Activated CD8-positive, alpha-beta memory T cell treated with anti-CD3 and anti-CD28 coated beads, Interleukin-2, amount 50 U/mL, for 4 hours (primary cell): Measurements from ENCODE around the gene ZNF740.
A peak's percentile ranks its signal among the peaks of the same experiment; 100 is the strongest.

Experiments
- DNase-seq: peaks from one replicate; pipeline ENCODE4 v3.0.0-alpha.2; 2020

ZNF740 gene

DNA sequence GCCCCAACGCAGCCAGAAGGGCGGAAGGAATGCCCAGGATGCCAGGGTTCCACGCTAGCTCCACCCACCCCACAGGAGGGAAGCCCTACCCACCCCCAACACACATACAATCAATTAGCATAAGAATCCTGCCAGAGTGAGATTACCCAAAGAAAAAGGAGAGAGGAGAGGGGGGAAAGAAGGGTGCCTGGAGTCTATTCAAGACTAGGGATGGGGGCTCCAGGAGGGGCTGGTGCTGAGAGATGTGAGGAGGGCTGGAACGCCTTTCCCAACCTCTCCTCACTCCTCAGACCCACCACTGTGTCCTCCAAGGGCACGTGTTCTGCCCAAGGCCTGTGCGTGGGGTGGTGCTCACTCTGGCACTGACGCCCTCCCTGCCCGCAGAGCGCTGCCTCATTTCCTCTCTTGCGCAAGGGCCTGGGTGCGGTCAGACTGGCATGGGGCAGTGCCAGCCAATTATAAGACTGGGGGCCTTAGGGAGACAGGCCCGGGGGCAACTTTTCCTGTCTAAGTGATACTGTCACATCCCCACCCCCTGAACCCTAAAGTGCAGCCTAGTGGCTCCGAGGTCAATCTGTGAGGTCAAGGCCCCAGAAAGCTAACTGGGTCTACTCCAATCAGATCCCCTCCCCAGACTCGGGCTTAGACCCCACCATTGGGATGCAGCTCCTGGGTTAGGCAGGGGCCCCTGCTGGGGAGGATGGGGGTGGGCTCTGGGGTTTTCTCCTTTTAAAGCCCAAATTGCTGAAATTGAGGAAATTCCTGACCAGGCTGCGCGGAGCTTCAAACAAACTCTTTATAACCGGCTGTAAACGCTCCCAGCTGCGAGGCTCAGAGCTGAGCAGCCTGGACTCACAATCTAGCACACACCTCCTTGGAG lies 36.8 kb downstream of the ZNF740 start:
- peak; percentile 64 for DNase-seq

DNA sequence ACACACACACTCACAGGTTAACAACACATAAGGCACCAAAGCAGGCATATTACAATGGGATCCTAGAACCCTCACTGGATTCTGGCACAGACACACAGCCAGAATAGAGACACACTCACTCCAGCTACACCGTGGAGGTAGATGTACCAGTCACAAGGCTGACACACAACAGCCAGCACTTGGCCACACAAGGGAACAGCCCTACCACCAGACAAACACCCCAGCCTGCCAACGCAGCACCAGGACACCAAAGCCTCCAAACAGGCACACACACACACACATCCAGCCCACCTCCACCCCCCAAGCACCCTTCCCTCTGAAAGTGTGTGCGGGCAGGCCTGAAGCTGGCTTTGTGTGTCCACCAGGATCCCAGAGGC lies 37.4 kb downstream of the ZNF740 start:
- DNase-seq: no peak

DNA sequence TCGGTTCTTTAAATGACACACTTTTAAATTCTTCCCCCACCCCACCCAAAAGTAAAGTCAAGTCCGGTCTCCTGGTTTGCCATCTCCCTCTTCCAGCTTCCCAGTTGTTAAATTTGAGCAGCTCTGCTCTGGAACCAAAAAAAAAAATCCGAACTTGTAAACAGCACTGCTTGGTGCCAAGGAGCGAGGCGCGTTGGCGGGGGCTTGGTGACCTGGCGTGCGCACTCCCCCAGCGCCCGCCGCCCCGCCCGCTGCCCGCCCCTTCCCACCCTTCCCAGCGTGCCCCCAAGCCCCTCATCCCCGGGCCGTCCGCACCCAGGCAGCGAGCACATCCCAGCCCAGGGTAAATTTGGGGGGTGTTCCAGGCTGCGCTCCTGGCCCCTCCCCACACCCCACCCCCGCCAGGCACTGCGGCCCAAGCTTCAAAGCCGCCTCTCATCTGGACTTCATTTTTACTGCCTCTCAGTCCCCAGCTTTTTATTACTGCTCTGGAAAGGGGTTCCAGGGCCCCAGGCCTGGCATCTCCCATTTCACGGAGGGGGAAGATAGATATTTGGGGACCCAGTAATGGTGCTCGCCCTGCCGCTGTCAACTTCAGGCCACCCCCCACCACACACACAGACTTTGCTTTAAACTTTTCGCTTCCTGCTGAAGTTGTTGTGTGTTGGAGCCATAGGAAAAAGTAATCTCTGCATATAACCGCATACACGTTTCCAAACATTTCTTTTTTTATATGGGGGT lies 38.2 kb downstream of the ZNF740 start:
- no peak for DNase-seq

DNA sequence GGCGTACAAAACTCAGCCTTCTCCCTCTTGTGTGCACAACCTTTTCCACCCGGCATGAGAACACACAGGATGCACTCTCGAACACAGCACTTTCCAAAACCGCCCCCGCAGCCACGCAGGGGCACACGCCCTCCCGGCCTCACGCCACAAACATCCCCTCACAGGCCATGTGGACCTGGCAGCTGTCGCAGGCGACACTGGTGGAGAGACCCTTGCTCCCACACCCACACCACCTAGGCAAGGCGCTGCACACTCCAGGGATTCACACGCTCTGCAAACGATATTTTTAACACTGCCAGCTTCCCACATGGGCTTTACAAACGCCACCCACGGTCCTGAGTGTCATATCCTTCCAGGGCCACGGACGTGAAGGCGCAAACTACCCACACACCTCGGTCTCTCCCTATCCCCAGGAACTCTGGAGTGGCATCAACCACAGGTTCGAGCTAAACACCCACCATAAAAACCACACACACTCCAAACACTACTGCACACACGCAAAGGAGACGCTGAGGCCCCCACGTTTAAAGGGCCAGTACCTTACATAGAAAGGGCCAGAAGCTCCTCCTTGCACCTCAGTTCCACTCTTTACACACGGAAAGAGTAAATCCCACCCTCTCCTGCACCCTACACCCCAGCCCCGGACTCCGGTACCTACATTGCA lies 38.9 kb downstream of the ZNF740 start:
- DNase-seq: peak; percentile 64

DNA sequence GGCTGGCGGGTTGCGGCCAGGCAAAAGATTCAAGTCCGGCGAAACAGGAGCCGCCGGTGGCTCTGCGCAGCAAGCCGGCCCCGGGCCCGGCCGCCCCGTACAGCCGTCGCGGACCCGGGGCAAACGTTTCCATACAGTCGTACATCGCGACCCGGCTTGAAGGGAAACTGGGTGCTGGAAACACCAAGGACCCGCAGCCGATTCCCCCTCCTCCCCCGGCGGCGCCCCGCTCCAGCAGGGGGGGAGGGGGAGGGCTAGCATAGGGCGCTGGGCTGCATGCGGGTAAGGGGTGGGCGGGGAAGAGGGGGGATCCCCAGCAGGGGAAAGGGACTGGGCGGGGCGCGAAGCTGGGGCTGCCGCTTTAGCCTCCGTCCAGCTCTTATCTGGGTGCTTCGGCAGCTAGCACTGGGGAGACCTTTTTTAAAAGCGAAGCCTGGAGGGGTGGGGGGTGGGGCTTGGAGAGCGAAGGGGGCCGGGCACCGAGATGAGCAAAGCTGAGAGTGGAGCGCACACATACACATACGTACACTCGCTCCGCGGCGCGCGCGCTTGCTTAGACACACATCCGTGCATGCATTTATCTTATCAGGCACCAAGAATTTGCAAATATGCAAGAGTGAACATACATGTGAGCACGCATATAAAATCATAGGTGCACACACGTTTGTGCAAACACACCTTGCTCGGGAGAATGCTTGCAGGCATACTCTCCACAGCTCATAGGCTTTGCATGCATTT lies 39.6 kb downstream of the ZNF740 start:
- peak; percentile 72 for DNase-seq

DNA sequence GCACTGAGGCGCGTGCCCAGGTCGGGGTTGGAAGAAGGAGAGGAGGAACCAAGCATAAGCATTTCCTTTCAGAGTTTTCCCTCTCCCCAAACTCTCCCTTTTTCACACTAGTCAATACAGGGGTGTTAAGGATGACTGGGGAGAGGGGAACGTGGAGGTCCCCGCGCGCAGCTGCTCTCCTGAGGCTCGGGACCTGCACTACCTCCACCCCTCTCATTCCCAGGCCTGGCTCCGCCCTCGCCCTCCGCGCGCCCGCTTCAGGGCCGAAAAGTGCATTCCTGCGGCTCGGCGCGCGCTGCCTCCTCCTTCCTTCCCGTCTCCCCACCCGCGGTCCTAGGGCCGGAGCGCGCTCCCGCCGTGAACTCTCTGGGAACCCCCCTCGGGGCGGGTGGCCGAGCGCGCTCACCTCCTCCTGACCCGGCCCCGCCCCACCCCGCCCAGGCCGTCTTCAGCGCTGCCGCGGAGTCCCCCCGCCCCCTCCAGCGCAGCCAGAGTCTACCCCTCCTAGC lies 40.2 kb downstream of the ZNF740 start:
- peak; percentile 74 for DNase-seq

DNA sequence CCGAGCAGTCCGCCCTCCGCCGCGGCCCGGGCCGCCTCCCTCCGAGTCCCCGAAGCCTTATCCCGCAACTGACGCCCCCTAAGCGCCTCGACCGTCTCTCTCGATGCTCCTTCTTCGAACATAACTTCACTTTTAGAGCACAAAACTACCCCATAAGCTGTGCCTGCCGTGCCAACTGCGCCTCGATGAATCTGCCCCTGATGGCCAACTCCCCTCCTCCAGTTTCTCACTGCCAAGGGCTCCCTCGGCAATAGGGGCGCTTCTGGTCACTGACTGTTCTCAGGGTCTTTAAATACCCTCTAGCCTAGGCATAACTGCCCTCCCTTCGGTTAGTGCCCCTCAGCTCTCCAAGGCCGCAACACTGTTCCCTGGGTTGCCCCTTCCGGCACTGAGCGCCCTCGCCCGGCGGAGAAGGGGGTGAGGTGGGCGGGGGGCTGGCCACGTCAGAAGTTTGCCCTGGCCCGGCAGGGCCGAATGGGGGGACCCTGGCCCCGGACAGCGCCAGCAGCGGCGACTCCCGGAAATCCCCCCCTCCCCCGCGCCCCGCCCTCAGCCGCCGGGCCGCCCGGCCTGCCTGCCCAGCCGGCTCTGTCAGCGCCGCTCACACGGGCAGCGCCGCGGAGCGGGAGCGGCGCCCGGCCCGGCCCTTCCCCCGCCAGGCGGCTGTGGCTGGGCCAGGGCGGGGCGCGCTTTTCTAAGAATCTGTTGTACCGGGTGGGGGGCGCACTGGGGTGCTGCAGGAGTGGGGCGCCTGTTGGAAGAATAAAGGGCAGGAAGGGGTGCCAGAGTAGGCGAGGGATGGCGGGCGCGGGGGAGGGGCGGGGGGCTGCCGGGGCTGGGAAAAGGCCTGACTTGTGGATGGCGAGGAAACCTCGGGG lies 40.9 kb downstream of the ZNF740 start:
- DNase-seq: peak; percentile 43

DNA sequence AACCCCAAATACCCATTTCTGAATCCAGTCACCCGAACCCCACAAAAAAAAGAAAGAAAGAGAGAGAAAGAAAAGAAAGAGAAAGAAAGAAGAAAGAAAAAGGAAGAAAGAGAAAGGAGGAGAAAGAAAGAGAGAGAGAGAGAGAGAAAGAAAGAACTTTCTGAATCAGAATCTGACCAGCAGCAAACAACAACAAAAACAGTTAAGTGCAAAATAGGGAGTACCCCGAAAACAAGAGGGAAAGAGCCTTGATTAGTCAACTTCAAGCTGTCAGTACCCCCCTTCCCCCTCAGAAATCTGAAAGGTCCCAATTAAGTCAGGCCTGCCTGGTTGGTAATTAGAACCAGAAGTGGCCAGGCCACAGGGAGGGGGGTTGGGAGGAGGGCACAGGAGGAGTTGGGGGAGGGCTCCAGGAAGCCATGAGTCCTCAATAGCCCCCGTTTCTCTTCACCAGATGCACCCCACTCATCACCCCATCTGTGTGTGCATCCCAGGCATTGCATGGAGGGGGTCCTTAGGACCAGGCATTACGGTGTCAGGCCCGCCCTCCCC lies 41.7 kb downstream of the ZNF740 start:
- DNase-seq: no peak

DNA sequence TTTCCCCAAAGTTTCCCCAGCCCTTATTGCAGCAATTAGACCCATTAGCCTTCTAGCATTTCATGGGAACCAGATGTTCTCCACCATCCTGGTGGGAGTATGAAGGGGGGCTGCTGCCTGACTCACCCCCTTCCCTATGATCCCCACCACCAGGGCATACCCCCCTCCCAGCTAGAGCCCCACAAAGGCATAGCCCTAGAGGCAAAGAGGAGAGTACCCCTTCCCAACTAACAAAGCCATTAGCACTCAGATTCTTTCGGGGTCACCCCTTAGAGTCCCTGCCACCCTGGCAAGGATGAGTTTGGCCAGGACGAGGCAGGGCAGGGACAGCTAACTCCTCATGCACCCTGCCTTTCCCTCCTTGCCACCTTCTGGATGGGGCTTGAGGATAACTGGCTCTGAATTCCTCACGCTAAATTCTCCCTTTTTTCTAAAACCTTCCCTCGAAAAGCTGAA lies 42.3 kb downstream of the ZNF740 start:
- DNase-seq: no peak

DNA sequence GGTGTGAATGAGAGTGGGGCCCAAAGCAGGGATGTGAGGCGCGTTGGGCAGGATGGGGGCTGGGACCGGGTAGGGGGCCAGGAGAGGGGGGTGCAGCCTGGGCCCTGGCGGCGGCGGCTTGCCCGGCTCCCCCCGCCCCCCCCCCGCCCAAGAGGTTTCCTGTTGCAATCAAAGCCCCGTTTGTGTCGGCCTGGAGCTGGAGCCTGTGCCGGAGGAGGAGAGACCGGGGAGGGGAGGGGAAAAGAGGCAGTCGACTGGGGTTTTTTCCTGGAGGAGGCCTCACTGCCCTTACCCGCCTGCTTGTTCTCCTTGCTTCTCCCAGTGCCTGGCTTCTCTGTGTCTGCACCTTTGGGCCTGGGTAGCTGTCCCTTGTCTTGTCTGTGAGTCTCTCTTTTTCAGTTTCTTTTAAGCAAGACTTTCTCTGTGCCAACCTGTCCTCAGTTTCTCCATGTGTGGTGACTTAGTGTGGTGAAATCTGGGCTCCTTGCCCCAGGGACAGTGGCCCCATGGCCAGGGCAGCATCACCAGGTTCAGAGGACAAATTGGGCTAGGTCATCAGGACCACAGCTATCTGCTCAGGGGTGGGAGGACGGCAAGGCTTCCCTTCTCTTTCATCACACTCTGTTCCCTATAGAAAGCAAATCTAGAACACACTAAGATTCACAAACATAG lies 43.0 kb downstream of the ZNF740 start:
- no peak for DNase-seq

DNA sequence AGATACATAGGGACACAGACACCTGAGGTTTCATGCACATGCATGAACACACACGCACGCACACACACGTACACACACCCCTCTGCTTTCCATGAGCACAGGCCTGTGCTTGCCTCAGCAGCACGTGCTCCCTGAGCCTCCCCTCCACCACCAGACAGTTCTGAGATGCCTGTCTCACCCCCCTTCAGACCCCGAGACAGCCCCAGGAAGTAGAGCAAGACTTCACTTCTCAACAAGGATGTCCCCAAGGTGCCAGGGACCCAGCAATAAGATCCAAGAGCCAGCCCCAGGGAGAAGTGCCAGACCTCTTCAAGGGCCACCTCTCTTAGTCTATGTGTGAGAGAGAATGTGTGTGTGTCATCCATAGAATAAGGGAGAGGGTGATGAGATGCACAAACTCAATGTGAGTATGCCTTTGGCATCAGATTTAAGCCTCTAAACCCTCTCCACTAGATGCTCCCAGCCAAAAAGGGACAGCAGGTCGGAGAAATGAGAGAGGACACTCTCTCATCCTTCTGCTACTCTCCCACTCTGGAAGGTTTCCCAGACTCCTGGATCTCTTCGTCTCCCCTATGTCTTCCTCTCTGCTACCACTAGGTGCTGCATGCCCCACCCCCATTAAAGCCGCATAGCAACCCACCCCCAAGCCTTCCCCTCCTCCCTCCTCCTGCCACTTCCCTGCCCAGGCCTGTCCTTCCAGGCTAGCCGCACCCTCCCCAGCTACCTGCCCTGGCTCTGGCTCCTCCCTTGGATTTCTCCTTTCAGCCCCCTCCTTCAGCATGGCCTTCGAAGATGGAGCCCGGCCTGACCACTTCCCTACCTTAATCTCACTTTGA lies 43.8 kb downstream of the ZNF740 start:
- no peak for DNase-seq

DNA sequence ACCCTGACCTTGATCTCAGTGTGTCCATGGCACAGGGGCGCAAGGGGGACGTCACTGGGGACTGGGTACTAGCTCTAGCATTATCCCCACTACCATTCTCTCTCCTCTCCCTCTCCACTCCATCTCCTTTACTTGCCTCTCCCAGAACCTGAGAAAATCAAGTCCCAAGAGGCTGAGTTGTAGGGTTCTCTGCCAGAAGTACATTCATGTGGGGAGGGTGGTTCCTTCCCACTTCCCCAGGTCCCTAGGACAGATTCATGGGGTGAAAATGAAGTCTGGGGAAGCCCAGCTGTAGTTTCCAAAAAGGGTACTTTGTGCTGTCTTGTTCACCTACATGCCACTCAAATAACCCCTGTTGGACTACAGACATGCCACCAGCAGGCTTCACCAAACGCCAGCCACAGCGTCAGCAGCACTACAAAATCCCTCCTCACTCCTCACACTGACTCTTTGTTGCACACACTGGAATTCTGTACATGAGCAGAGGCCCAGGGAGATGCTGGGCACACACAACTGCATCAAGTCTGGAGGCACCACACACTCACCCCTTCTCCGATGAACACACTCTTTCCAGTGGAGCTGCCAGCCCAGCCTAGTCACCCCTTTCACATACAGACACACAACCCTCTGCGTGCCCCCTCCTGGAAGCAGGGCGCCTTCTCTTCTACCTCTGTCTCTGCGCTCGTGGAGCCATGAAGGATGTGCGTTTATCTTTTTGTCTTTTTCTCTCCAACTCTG lies 44.5 kb downstream of the ZNF740 start:
- DNase-seq: no peak

DNA sequence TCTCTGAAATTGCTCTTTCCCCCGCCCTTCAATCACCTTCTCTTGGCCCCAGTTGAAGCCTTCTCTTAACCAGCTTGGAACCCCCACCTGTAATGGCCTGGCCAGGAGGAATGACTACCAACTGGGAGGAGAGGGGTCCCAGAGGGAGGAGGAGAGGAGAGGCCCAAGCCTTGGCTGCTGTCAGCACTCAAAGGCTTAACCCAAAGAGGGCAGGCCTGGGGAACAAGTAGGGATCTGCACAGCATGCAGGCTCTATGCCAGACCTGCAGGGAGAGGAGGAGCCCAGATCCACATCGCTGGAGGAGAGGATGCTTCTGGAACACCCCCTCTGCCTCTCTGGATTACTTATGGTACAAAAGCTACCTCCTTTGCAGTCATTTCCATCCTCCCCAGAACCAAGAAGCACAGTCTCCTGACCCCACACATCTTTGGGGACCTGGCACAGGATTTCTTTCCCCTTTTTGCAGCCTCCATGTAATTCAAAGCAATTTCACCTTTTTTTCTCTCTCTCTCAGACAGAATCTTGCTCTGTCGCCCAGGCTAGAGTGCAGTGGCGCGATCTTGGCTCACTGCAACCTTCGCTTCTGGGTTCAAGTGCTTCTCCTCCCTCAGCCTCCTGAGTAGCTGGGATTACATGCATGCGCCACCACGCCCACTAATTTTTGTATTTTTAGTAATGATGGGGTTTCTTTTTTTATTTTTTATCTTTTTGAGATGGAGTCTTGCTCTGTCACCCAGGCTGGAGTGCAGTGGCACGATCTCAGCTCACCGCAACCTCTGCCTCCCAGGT lies 45.3 kb downstream of the ZNF740 start:
- DNase-seq: no peak

DNA sequence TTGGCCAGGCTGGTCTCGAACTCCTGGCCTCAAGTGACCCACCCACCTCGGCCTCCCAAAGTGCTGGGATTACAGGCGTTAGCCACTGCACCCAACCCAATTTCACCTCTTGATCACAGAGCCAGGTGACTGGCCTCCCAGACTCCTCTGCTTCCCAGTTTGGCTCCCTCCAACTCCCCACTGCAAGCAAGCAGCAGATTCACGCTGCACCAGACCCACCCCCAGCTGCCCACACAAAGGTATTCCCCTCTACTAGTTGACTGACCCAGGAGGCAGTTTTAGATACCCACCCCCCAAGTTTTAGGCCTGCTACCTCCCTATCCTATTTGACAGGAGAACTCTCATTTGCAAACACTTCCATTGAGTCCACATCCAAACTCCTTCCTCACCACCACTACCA lies 46.3 kb downstream of the ZNF740 start:
- DNase-seq: no peak

DNA sequence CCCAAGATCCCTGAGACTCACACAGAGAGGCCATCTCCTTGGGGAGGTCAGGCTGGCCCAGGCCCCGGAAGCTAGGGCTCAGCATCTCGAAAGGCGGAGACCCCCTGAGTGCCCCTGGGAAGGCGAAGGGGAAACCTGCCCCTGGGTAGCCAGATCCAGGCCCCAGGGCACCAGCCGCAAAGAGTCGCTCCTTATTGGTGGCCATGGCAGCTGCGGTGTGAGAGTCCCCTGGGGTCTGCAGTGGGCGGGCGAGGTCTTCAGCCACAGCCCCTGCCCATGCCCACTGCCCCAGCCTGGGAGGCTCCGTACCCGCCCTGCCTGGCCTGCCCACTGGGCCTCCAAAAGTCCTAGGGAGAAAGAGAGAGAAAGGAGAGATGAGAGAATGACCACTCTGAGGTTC lies 46.8 kb downstream of the ZNF740 start:
- no peak for DNase-seq

DNA sequence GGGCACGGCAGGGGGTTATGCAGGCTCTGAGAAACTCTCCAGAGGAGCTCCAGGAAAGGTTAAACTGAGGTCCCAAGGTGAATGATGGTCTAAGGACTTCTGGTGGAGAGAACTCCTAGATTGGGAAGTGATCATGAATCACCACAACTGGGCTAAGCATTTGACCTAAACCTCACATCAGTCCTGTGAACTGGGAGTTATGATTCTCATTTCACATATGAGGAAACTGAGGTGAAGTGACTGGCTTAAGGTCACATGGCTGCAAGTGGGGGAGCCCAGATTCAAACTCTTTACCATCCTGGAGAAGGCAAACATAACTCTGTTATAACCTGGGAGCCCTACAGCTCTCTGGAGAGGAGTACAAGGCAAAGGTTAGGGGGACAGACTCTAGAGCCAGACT lies 47.3 kb downstream of the ZNF740 start:
- DNase-seq: no peak

DNA sequence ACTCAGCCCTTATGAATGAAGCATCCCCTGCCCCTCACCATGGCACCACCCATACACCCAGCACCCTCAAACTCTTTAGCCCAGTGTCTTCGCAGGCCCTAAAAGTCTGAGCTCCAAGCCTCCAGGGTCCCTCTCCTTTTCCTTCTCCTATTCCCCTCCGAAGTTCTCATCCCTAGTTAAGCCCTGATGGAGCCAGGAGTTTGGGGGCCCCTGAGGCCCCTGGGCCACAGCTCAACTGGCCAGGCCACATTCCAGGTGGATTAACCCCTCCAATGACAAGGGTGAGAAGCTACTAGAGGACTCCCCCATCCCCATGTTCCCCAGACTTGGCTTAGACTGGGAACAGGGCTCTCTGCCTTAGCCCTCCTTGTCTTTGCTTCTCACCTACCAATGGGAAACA lies 48.9 kb downstream of the ZNF740 start:
- no peak for DNase-seq
